Neuron (in vitro differentiated cells): ENCODE measurements around the gene OR2M5.

ENCODE experiments used
- H2AFZ ChIP-seq: one replicate; pipeline ENCODE4 v1.6.1; 2013; ENCODE audit warnings: low read depth, mild to moderate bottlenecking, inconsistent platforms, low read length, moderate library complexity
- H3K27me3 ChIP-seq: one replicate; pipeline ENCODE4 v1.6.1; 2013; ENCODE audit warnings: low read length; ENCODE audit not compliant: insufficient read depth
- H3K36me3 ChIP-seq: one replicate; pipeline ENCODE4 v1.6.1; 2013; ENCODE audit warnings: low read length; ENCODE audit not compliant: insufficient read depth
- H3K4me1 ChIP-seq: one replicate; pipeline ENCODE4 v1.6.1; 2013; ENCODE audit warnings: low read length; ENCODE audit not compliant: insufficient read depth
- H3K4me3 ChIP-seq: 2 replicates; pipeline ENCODE4 v1.5.1; 2013; ENCODE audit warnings: mild to moderate bottlenecking, low read length, moderate library complexity
- H3K9me3 ChIP-seq: one replicate; pipeline ENCODE4 v1.6.1; 2013; ENCODE audit warnings: low read length

The OR2M5 gene

GRCh38 chr1:248165186-248165585 lies 20.2 kb downstream of the OR2M5 start:
- Histone ChIP-seq H2AFZ (no peak overlapping the region), H3K4me3 (no peak overlapping the region), H3K27me3 (no peaks in the 10 kb centered on the region), H3K36me3 (no peaks in the 10 kb centered on the region), H3K4me1 (no peaks in the 10 kb centered on the region), H3K9me3 (no peaks in the 10 kb centered on the region)

DNA sequence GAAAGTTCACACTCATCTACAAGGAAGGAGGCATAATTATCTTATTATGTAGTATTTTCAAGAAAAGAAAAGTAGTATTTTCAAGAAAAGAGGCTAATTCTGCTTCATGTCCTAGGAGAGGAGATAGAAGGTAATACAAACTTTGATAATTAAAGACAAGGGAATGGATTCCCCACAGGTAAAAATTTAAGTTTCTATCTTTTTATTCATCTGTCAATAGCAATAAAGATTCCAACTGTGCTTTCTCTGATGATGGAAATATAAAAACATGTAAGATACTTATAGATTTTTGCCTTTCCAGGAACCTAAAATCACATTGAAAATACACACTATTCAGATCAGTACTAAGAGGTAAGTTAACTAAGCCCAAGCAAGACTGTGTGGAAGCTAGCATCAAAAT lies 29.6 kb downstream of the OR2M5 start, which contains the start of gene OR2M2:
Gene OR2M2, plus strand, starts transcription at position 301 of the 400 bp plus-strand sequence. CDS start 5,165 bp downstream, outside the sequence.
- Histone ChIP-seq H3K4me1 (no peaks in the 10 kb centered on the region), H3K27me3 (peaks cover 9% of the 10 kb centered on the region), H3K9me3 (no peaks in the 10 kb centered on the region), H2AFZ (no peak within 1 kb of the TSS), H3K36me3 (no peaks in the 10 kb centered on the region), H3K4me3 (no peak within 1 kb of the TSS)

DNA sequence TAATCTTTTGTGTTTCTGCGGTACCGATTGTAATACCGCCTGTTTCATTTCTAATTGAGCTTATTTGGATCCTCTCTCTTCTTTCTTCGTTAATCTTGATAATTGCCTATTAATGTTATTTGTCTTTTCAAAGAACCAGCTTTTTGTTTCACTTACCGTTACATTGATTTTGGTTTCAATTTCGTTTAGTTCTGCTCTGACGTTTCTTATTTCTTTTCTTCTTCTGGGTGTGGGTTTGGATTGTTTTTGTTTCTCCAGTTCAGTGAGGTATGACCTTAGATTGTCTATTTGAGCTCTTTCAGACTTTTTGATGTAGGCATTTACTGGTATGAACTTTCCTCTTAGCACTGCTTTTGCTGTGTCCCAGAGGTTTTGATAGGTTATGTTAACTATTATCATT lies 39.0 kb downstream of the OR2M5 start:
- no peaks in the 10 kb centered on the region for H3K36me3 ChIP-seq
- H3K27me3 ChIP-seq = peaks cover 1% of the 10 kb centered on the region
- H2AFZ ChIP-seq = no peak overlapping the region
- no peak overlapping the region for H3K4me3 ChIP-seq
- no peaks in the 10 kb centered on the region for H3K9me3 ChIP-seq
- no peaks in the 10 kb centered on the region for H3K4me1 ChIP-seq

- Histone ChIP-seq H3K36me3 (no peaks in the 10 kb centered on the region), H3K27me3 (no peaks in the 10 kb centered on the region), H2AFZ (no peak overlapping the region), H3K4me3 (no peak overlapping the region), H3K9me3 (no peaks in the 10 kb centered on the region), H3K4me1 (no peaks in the 10 kb centered on the region)
These were observed 42.4 kb downstream of the OR2M5 start for GRCh38 chr1:248187363-248187762.

- Histone ChIP-seq H3K36me3 (no peaks in the 10 kb centered on the region), H3K27me3 (no peaks in the 10 kb centered on the region), H3K4me3 (no peak overlapping the region), H2AFZ (no peak overlapping the region), H3K9me3 (no peaks in the 10 kb centered on the region), H3K4me1 (no peaks in the 10 kb centered on the region)
These were observed 44.1 kb downstream of the OR2M5 start for GRCh38 chr1:248189026-248189425.

DNA sequence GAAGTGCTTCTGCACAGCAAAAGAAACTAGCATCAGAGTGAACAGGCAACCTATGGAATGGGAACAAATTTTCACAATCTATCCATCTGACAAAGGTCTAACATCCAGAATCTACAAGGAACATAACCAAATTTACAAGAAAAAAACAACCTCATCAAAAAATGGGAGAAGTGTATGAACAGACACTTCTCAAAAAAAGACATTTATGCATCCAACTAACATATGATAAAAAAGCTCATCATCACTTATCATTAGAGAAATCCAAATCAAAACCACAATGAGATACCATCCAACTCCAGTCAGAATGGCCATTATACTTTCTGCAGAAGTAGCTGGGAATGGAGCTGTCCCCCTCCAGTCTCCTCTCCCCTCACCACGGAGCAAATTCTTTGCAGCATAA lies 49.2 kb downstream of the OR2M5 start:
- Histone ChIP-seq H3K4me3 (no peak overlapping the region), H2AFZ (no peak overlapping the region), H3K4me1 (no peaks in the 10 kb centered on the region), H3K36me3 (no peaks in the 10 kb centered on the region), H3K27me3 (no peaks in the 10 kb centered on the region), H3K9me3 (no peaks in the 10 kb centered on the region)
